SK-N-MC (cell line): ENCODE data around the gene MTG2.

Experiments
- EZH2 ChIP-seq: fragments of 200-600 bp; sonication (generic); IDR thresholded peaks from one replicate; pipeline ENCODE4 v1.6.1; 2017; ENCODE audit warnings: antibody characterized with exemption
- FOXP2 ChIP-seq: optimal IDR thresholded peaks from 2 replicates; pipeline ENCODE3; 2011; ENCODE audit warnings: mild to moderate bottlenecking, moderate library complexity; ENCODE audit not compliant: insufficient read depth; ENCODE audit errors: extremely low read length, control extremely low read depth
- POLR2AphosphoS5 ChIP-seq: IDR thresholded peaks from 2 replicates; pipeline ENCODE4 v1.6.1; 2012; ENCODE audit warnings: mild to moderate bottlenecking, low read depth, low read length, borderline replicate concordance

DNA sequence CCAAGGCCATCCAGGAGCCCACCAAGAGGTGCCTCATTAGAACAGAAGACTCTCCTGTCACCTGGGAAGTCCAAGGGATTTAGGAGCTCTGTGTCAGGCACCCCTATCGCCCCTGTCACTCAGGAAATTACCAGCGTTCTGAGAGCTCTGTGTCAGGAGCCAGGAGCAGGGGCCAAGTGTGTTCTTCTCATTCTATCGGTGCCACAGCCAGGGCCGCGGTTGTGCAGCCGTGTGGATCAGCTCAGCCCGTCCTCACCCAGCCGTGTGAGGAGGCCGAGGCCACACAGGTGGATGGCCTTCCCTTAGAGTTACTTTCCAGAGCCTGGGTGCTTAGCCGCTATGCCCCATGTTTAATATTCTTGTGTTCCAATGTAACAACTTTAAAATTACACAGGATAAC, 9.8 kb downstream of the MTG2 start:
- TF ChIP-seq EZH2, result no peak
- TF ChIP-seq POLR2AphosphoS5, result no peak
- no peak for TF ChIP-seq FOXP2
